ENCODE results near the gene CYP19A1.

The CYP19A1 gene

DNA sequence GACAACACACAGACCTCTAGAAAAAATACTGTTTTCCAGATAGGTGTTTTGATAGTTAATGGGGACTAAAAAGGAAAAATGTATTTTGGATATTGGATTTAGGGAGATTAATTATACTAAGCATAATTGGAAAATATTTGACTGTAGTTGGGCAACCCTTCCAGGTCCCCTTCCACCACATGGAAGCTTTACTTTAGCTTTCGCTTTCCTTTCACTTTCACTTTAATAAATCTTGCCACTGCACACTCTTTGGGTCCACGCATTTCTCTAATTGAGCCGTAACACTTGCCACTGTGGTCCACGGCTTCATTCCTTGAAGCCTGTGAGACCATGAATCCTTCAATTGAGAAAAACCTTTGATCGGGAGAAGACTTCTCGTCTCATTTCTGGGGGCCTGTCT, 18.6 kb upstream of the CYP19A1 start:
- no peak for DNase-seq

DNA sequence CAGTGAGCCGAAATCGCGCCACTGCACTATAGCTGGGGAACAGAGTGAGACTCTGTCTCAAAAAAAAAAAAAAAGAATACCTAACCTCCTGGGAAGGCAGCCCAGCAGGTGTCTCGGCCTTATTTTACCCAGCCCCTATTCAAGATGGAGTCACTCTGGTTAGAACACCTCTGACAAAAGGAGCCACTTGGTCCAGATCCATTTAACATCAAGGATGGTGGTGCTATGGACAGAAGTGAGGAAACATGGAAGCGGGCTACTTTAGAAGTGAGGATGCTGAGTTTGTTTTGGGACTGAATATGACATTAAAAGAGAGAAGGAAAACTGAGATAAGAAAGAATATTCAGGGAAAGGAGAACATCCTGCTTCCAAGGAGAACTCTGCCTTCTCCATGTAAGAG, 17.8 kb upstream of the CYP19A1 start:
- DNase-seq, result no peak

DNA sequence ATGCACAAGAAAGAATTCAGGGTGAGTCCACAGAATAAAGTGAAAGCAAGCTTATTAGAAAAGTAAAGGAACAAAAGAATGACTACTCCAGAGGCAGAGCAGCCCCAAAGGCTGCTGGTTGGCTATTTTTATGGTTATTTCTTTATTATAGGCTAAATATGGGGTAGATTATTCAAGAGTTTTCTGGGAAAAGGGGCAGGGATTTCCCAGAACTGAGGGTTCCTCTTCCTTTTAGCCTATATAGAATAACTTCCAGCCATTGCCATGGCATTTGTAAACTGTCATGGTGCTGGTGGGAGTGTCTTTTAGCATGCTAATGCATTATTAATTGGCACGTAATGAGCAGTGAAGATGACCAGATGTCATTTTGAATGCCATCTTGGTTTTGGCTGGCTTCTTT, 16.7 kb upstream of the CYP19A1 start:
- no peak for DNase-seq

DNA sequence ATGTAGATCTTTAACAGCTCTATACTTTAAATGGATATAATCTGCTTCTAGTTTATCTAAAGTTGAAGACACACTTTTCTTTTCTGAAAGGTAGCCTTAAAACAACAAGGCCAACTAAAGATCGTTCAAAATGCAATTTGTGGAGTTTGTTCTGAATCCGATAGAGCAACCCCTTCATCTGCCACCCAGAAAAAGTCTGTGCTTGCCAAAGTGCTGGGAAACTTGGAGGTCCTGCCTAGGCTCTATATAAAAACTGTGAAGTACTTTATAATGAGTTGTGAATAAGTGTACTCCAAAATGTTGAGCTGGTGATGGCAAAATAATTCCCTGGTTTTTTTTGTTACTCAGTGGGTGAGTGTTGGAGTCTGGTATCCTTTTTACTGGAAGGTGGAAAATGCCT, 15.6 kb upstream of the CYP19A1 start:
- DNase-seq, result no peak

DNA sequence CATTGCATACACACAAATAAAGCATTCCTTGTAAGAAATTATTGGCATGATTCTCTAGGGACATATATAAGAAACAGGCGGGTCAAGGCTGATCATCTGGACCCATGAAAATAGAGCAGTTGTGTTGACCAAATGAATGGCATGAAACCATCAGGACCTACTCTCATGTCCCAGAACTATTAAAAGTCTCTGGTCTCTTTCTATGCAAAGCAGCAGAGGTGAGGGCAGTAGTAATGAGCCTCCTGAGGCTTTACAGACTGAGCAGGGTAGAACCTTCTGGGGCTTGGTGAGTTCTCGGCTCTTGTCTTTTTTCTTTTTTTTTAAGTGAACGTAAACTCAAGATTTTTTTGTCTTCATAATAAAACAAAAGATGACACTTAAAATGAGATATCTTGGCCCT, 12.3 kb upstream of the CYP19A1 start:
- no peak for DNase-seq

DNA sequence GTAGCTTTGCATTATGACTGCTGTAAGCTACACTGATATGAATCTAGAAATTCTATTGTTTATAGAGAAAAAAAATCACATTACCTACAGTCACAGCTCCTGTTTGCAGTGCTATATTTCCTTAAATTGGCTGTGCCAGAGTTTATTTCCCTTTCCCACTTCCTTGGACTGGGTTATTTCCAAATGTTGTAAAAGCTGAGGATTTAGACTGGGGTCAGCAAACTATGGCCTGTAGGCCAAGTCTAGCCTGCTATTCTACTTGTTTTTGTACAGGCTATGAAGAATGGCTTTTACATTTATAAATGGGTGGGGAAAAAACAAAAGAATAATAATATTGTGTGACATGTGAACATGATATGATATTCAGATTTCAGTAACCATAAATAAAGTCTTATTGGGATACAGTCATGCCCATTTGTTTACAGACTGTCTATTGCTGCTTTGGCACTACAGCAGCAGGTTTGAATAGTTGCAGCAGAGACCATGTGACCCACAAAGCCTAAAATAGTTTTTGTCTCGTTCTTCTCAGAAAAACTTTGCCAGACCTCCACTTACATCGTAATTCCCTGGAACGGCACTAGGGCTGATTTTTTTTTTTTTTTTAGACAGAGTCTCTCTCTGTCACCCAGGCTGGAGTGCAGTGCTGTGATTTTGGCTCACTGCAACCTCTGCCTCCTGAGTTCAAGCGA, 10.9 kb upstream of the CYP19A1 start:
- DNase-seq, result no peak

DNA sequence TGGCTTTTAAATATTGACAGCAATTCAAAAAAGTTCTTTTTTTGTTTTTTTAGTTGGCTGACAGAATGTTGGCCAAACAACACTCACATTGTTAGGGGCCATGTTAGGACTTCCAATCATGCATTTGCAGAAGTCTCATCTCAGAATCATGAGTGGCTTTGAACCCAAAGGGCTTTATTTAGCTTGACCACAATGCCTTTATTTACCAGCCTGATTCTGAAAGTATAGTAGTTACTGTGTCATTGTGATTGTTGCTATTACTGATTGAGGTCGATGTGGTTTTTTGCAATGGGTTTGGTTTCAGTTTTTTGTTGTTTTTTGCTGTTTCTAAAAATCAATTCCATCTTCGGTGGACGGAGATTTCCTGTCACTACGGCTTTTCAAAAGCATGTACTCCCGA, 10.3 kb upstream of the CYP19A1 start:
- no peak for DNase-seq

DNA sequence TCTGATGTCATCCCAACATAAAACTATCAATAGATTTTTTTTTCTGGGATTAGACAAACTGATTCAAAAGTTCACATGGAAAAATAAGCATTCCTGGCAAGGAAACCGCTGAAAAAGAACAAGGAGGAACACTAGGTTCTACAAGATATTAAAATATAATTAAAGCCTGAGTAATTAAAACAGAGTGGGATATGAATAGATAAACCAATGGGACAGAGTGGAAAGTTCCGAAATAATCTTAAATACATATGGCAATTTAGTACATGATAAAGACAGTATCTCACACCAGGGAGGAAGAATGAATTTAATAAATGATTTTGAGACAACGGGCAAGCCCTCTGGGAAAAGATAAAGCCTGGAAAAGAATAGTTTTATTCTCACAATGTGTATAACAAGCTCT, 7.7 kb upstream of the CYP19A1 start:
- no peak for DNase-seq

DNA sequence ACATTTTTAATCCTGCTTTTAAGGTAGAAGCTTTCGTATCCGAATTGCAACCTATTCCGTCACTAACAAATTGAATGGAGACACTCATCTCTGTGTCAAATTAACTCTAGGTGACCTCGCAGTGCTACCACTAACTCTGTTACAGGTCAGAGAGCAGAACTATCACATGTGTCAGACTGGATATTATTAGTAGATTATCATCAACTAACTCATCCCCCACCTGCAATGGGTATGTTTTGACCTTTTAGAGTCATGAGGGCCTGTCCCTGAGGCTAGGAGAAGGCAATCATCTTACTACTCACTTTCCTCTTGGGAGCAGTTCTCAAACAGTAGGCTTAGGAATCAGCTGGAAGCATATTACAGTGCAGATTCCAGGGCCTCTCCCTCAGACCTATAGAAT, 5.1 kb upstream of the CYP19A1 start:
- no peak for DNase-seq

DNA sequence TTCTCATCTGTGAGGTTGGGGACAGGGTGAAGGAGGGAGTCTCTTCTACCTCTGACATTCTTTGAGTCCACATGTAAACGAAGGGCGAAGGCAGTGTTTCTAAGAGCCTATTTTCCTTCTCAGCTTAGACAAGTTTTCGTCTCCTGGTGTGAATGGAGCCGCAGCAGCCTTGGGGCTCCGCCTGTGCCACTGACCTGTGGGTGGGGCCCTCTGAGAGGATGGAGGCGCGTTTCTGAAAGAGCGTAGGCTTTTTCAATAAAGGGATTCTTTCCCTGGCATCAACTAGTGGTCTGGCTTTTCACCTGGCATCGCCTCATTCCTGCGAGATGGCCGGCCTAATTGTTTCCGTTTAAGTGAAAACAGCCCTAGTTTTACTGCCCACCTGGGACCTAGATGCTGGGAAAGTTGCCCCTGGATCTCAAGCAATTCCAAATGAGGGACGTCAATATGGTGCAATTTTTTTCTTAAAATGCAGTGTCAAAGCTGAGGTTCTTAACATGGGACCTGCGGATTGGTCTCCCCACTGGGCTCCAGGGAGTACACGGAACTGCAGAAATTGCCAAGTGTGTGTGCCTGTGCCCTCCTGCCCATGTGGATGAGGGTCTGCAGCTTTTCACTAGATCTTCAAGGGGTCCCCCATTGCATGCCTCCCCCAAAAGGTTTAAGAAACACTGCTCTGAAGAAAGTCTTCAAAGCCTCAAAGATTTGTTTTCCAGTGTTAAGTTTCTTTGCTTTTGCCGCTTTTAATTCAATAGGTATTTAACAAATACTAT, 4.0 kb upstream of the CYP19A1 start:
- no peak for DNase-seq

DNA sequence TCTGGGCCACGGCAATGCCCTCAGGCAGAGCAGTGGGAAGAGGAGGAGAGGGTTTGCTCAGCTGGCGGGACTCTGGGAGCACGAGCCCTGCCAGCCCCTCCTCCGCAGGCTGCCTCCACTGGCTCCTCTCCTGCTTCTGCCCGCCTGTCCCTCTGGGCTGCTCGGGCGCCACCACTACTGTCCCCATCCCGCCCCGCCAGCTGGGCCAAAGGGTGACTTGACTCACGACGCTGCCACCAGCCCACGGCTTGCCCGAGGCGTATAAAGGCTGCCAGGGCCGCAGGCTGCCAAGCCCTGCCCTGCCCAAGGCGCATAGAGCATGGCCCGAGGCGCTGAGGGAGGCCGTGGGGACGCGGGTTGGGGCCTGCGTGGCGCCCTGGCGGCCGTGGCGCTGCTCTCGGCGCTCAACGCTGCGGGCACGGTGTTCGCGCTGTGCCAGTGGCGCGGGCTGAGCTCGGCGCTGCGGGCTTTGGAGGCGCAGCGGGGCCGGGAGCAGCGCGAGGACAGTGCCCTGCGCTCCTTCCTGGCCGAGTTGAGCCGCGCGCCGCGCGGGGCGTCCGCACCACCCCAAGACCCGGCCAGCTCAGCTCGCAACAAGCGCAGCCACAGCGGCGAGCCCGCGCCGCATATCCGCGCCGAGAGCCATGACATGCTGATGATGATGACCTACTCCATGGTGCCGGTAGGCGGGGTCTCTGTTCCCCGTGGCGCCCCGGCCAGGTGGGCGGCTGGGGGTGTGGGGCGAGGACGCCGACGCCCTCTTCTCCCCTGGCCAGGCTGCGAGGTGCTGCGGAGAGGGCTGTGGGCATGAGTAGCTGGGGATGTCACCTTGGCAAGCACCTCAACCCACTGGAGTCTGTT, 3.2 kb upstream of the CYP19A1 start, which contains the start of gene GLDN:
TSS of gene GLDN (plus strand) at position 290 of the 861 bp plus-strand sequence. CDS start at position 320, 30 bp downstream.
- no peak for DNase-seq

DNA sequence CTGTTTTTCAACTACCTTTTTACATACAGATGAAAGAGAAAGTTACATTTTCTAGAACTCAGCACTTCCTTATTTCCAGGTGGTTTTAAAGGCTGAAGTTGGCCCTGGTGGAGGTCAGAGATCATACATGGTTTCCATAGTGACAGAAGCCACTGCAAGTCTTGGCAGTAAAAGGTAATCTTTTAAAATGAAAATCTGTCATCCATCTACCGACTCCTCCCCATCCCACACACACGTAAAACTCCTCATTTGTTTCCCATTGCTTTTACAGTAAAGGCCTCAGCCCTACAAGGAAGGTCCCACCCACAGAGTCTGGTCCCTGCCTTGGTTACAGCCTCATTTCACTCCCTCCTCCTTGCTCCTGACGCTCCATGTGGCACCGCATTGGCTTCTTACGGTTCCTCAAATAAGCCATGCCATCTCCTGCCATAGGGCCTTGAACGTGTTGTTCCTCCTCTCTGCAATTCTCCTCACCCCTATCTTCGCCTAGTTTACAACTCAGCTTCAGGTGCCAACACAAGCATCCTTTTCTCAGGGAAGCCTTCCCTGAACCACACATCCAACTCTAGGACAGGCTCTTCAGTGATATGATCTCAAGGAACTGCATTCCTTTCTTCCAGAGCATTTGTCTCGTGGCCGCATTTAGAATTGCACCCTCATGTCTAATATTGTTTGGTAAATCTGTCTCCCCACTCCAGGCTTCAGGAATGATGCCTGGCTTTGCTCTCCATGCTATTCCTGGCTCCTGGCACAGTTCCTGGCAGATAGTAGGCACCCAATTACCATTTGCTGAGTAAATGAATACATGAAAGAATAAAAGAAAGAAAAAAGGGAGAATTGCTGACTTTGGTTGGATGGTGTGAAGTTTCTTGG, 2.6 kb downstream of the CYP19A1 start:
- DNase-seq, result no peak

DNA sequence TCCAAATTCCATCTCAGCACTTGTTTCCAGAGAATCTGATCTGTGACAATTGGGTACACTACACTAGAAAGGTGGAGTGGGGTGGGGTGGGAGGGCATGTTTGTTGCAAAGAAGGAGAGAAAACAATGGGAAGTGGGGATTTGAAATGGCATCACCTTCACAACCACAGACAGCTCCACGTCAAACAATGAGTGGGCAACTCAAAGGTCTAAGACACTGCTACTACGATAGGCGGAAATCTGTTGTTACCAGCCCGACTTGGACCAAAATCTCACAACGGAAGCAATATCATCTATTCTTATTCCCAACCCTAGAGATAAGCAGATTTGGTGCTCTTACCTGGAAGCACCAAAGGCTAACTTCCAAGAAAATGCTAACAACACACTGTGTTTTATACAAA, 3.3 kb downstream of the CYP19A1 start:
- no peak for DNase-seq

DNA sequence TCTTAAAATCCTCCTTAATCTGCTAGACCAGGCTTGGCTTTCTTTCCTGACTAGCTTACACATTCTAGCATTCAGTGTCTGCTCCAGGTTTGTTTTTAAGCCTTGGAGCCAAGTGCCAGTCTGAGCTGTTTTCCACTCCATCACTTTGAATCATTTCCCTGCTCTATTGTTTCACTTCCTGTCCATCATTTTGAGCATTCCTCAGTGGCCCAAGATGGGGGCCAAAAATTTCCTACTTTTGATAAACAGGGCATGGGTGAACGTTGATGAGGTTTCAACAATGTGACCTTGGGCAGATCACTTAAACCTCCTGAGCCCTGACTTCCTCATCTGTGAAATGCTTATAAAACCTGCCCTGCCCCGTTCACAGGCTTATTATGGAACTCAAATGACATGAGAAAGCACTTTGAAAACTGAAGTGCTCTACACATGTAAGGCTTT, 4.4 kb downstream of the CYP19A1 start:
- peak; percentile 17 for DNase-seq

DNA sequence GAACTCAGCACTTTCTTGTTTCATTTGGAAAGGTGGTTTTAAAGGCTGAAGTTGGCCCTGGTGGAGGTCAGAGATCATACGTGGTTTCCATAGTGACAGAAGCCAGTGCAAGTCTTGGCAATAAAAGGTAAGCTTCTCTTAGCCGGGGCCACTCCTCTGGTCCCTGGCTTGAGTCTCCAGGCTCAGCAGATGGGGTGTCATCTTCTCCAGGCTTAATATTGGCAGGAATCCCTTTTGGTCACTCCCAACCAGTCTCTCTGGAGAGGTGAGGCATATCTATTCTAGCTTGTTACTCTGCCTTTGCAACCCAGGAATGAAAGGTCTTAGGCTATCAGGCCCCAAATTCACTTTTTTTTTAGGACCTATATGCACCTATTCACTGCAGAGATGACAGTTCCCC, 4.8 kb downstream of the CYP19A1 start:
- no peak for DNase-seq

DNA sequence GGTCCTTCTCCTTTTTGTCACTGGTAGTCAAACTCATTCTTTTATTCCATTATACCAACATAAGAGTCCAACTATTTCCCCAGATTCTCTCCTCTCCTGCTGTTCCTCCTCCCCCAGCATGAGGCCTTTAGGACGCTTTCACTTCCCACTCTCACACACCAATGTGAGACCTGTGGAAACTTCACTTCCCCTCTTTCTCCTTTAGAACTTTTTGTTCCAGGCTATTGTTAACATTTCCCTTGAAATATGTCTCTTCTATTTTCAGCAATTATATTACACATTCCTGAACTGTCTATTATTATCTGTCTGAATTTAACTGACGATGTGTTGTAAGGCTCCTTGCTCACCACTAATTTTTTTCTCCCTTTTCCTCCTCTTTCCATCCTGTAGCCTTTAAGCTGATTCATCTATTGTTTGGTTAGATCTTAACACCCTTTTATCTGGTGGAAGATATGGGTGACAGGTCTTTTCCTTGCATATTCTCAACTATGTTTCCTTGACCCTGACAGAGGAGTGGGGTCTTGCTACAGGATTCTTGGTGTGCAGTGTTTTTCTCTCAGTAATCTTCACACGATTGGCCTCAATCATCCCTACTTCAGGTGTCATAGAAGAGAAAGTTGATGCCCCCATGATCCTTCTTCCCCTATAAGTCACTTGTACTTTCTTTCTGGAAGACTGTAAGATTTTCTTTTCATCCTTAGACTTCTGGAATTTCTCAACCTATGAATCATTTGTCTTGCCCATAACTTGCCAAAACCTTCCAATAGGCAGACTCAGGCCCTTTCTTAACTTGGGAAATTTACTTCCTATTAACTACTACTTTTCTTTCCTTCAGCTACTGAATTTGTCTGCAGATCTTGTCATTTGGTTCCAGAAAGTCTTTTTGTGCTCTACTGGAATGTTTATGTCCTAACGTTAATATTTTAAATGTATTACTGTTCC, 5.9 kb downstream of the CYP19A1 start:
- no peak for DNase-seq

DNA sequence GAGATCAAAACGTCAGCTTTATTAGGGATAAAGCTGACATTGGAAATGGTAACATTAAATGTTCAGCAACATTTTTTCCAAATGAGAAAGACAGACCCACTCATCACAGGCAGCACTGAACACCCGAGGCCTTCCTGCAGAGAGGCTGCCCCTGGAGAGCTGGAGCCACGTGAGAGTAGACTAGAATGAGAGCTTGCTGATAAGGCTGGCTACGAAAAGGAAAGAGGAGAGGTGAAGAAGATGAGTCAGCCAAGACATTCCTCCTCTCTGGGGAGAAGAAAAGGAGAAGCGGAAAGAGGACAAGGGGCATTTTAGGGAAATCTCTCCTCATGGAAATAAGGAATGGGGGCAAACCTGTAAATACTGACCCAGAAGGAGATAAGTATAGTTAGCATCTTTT, 7.3 kb downstream of the CYP19A1 start:
- no peak for DNase-seq

DNA sequence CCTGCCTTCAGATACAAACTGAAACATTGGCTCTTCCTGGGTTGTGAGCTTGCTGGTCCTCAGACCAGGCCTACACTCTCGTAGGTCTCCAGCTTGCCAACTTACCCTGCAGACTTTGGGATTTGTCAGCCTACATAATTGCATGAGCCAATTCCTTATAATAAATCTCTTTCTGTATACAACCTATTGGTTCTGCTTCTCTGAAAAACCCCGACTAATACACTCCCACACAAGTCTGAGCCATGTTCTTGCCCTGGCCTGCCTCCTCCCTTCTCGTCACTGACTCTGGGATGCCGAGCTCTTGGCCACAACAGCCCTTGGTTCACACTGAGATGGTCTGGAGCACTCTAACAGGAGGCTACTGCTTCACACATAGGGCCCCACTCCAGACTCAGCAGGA, 9.5 kb downstream of the CYP19A1 start:
- DNase-seq, result no peak

DNA sequence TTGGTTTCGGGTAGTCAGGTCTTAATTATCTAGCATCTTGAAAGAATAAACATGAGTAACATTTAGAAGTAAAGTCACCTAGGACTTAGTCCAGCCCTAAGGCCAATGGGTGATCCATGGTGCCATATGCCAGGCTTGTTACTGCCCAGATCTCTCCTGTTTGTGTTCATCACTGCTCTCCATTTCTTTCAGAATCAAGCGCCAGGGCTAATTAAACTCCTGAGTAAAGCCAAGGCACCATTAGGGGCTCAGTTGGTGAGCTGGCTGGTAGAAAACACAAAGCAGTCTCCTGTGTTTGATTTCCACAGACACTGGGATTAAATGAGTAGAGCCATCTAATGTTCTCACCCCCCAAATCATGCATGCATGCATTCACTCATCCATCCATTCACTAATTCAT, 11.3 kb downstream of the CYP19A1 start:
- no peak for DNase-seq

DNA sequence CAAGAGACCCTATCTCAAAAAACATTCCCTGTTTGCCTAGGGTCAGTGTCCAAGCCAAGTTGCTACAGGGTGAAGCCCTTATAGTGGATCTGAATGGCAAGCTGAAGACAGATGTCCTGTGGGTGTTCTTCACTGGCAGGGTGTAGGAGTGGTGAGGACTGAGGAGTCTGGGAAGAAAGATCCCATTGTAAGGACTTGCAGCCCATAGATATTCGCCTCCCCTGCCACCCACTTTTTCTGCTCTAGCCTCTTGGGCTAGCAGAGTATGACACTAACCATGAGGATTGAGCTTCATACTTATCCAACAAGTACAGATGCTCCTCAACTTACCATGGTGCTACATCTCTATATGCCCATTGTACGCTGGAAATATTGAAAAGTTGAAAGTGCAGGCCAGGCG, 13.2 kb downstream of the CYP19A1 start:
- DNase-seq, result no peak

DNA sequence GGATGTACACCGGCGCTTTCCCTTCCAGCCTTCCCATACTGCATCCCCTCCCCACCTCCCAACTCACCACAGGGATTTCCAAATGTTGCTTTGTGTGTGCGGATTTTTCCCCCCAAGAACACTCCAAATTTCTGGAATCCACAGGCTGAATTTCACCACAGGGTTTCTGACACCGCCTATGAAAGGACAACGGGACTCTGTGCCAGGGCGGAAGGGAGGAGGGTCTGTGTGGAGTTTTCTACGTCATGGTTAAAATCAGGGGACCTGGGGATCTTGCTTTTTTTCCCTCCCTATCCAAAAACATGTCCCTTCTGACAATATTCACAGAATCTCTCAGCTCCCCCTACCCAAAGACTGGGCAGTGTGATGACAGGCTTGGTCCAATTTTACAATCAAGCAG, 14.6 kb downstream of the CYP19A1 start:
- DNase-seq, result no peak

All from DMS79 (cell line).